Choroid plexus epithelial cell (primary cell): ENCODE measurements around the gene RIMBP3B.
"Not testable (repeated sequence)": the region's sequence is repeated elsewhere in the genome, so short reads cannot be mapped to it uniquely, and the experiment has no call there.

Source experiments
- DNase-seq: peaks from one replicate; pipeline ENCODE4 v3.0.0-alpha.2; 2010; ENCODE audit warnings: low read depth
- H3K4me3 ChIP-seq: 2 replicates; pipeline ENCODE4 v1.5.1; 2011; ENCODE audit warnings: low read depth, mild to moderate bottlenecking, control low read depth, low read length, moderate library complexity

Gene RIMBP3B

GRCh38 chr22:21383701-21384467 lies at the start of gene RIMBP3B:
TSS of gene RIMBP3B (plus strand) at chr22:21383751. CDS start at chr22:21383859, 108 bp downstream.
- H3K4me3 ChIP-seq, DNase-seq: not testable (repeated sequence)

GRCh38 chr22:21357527-21357926 lies 26.0 kb upstream of the RIMBP3B start:
- H3K4me3 ChIP-seq, DNase-seq: not testable (repeated sequence)

GRCh38 chr22:21360525-21360924 lies 23.0 kb upstream of the RIMBP3B start:
- not testable (repeated sequence) for H3K4me3 ChIP-seq, DNase-seq

- not testable (repeated sequence) for H3K4me3 ChIP-seq, DNase-seq
Observed at GRCh38 chr22:21362473-21362872, 21.1 kb upstream of the RIMBP3B start.

- not testable (repeated sequence) for H3K4me3 ChIP-seq, DNase-seq
Observed at GRCh38 chr22:21363061-21363460, 20.5 kb upstream of the RIMBP3B start.

- DNase-seq, H3K4me3 ChIP-seq: not testable (repeated sequence)
Observed at GRCh38 chr22:21363803-21364202, 19.7 kb upstream of the RIMBP3B start.

- H3K4me3 ChIP-seq = not testable (repeated sequence)
Observed at GRCh38 chr22:21364362-21364761, 19.2 kb upstream of the RIMBP3B start.

GRCh38 chr22:21365337-21365736 lies 18.2 kb upstream of the RIMBP3B start:
- not testable (repeated sequence) for DNase-seq, H3K4me3 ChIP-seq

More at GRCh38 chr22:21364362-21364761, 19.2 kb upstream of the RIMBP3B start:
- DNase-seq = not testable (repeated sequence)

- not testable (repeated sequence) for DNase-seq, H3K4me3 ChIP-seq
Observed at GRCh38 chr22:21368603-21369310, 14.8 kb upstream of the RIMBP3B start.

- DNase-seq, H3K4me3 ChIP-seq: not testable (repeated sequence)
Observed at GRCh38 chr22:21375880-21376279, 7.7 kb upstream of the RIMBP3B start.

GRCh38 chr22:21384468-21385357 lies 1.2 kb downstream of the RIMBP3B start:
- DNase-seq, H3K4me3 ChIP-seq: not testable (repeated sequence)

- not testable (repeated sequence) for DNase-seq, H3K4me3 ChIP-seq
Observed at GRCh38 chr22:21389480-21389879, 5.9 kb downstream of the RIMBP3B start.

GRCh38 chr22:21390013-21390412 lies 6.5 kb downstream of the RIMBP3B start:
- DNase-seq, H3K4me3 ChIP-seq: not testable (repeated sequence)

GRCh38 chr22:21394613-21395012 lies 11.1 kb downstream of the RIMBP3B start:
- DNase-seq, H3K4me3 ChIP-seq: not testable (repeated sequence)

GRCh38 chr22:21401197-21401969 lies 17.8 kb downstream of the RIMBP3B start:
- H3K4me3 ChIP-seq, DNase-seq: not testable (repeated sequence)

- H3K4me3 ChIP-seq, DNase-seq: not testable (repeated sequence)
Observed at GRCh38 chr22:21402763-21403314, 19.3 kb downstream of the RIMBP3B start.

- not testable (repeated sequence) for DNase-seq, H3K4me3 ChIP-seq
Observed at GRCh38 chr22:21407139-21407538, 23.6 kb downstream of the RIMBP3B start.

GRCh38 chr22:21407792-21408191 lies 24.2 kb downstream of the RIMBP3B start:
- DNase-seq, H3K4me3 ChIP-seq: not testable (repeated sequence)
